Effector memory CD4-positive, alpha-beta T cell (primary cell): ENCODE data around the gene RABEP1.

Source experiments
- DNase-seq, 3 donors: peaks; one replicate each; pipeline ENCODE4 v3.0.0-alpha.2; 2020
- H3K27ac ChIP-seq: 2 replicates; pipeline ENCODE4 v1.7.0; 2013; ENCODE audit warnings: mild to moderate bottlenecking, low read length, moderate library complexity; ENCODE audit not compliant: insufficient read depth, poor library complexity, severe bottlenecking
- H3K27me3 ChIP-seq: replicated peaks from 2 replicates; pipeline ENCODE4 v1.7.0; 2013; ENCODE audit warnings: mild to moderate bottlenecking, low read length; ENCODE audit not compliant: insufficient read depth, control insufficient read depth, poor library complexity, severe bottlenecking
- H3K36me3 ChIP-seq: 2 replicates; pipeline ENCODE4 v1.7.0; 2013; ENCODE audit warnings: mild to moderate bottlenecking, low read length, moderate library complexity; ENCODE audit not compliant: control insufficient read depth, insufficient read depth
- H3K4me1 ChIP-seq: 2 replicates; pipeline ENCODE4 v1.7.0; 2013; ENCODE audit warnings: low read length, mild to moderate bottlenecking; ENCODE audit not compliant: control insufficient read depth, insufficient read depth, poor library complexity, severe bottlenecking
- H3K4me3 ChIP-seq: 2 replicates; pipeline ENCODE4 v1.7.0; 2013; ENCODE audit warnings: low read length, low read depth, mild to moderate bottlenecking; ENCODE audit not compliant: insufficient read depth, poor library complexity, severe bottlenecking
- H3K9me3 ChIP-seq: 2 replicates; pipeline ENCODE4 v1.7.0; 2013; ENCODE audit warnings: mild to moderate bottlenecking, low read length, moderate library complexity; ENCODE audit not compliant: control insufficient read depth

RABEP1 gene

GRCh38 chr17:5247621-5248020, 34.5 kb upstream of the RABEP1 start:
- Histone ChIP-seq H3K9me3 (no peaks in the 10 kb centered on the region), H3K4me3 (no peak overlapping the region), H3K36me3 (no peaks in the 10 kb centered on the region), H3K27me3 (no peaks in the 10 kb centered on the region), H3K4me1 (no peaks in the 10 kb centered on the region), H3K27ac (no peak overlapping the region)
- DNase-seq, result no peak

- no peak overlapping the region for H3K4me3 ChIP-seq
- no peaks in the 10 kb centered on the region for H3K36me3 ChIP-seq
- H3K27me3 ChIP-seq, result no peaks in the 10 kb centered on the region
- H3K4me1 ChIP-seq, result no peaks in the 10 kb centered on the region
- no peak for DNase-seq
- H3K27ac ChIP-seq, result no peak overlapping the region
- no peaks in the 10 kb centered on the region for H3K9me3 ChIP-seq
These were observed 33.1 kb upstream of the RABEP1 start for GRCh38 chr17:5248821-5249479.

- Histone ChIP-seq H3K4me1 (no peaks in the 10 kb centered on the region), H3K27ac (no peak overlapping the region), H3K9me3 (no peaks in the 10 kb centered on the region), H3K4me3 (no peak overlapping the region), H3K36me3 (no peaks in the 10 kb centered on the region), H3K27me3 (no peaks in the 10 kb centered on the region)
- DNase-seq, result peak; percentile 23 to 41 (median 26)
These were observed 32.5 kb upstream of the RABEP1 start for GRCh38 chr17:5249615-5250014.

GRCh38 chr17:5254414-5254813, 27.7 kb upstream of the RABEP1 start:
- no peaks in the 10 kb centered on the region for H3K4me1 ChIP-seq

GRCh38 chr17:5254903-5255521, 27.1 kb upstream of the RABEP1 start:
- no peaks in the 10 kb centered on the region for H3K27me3 ChIP-seq
- H3K36me3 ChIP-seq, result no peaks in the 10 kb centered on the region
- no peak overlapping the region for H3K27ac ChIP-seq
- H3K4me1 ChIP-seq, result no peaks in the 10 kb centered on the region
- no peak for DNase-seq
- H3K9me3 ChIP-seq, result no peaks in the 10 kb centered on the region
- H3K4me3 ChIP-seq, result no peak overlapping the region

More at GRCh38 chr17:5254414-5254813, 27.7 kb upstream of the RABEP1 start:
- Histone ChIP-seq H3K9me3 (no peaks in the 10 kb centered on the region), H3K4me3 (no peak overlapping the region), H3K36me3 (no peaks in the 10 kb centered on the region), H3K27me3 (no peaks in the 10 kb centered on the region), H3K27ac (no peak overlapping the region)
- DNase-seq, result no peak

- Histone ChIP-seq H3K27me3 (no peaks in the 10 kb centered on the region), H3K9me3 (no peaks in the 10 kb centered on the region), H3K4me3 (no peak overlapping the region), H3K4me1 (no peaks in the 10 kb centered on the region), H3K36me3 (no peaks in the 10 kb centered on the region), H3K27ac (no peak overlapping the region)
- no peak for DNase-seq
These were observed 25.0 kb upstream of the RABEP1 start for GRCh38 chr17:5257124-5257523.

GRCh38 chr17:5260542-5260941, 21.5 kb upstream of the RABEP1 start:
- no peaks in the 10 kb centered on the region for H3K36me3 ChIP-seq
- H3K4me1 ChIP-seq, result no peaks in the 10 kb centered on the region
- no peak overlapping the region for H3K27ac ChIP-seq
- H3K9me3 ChIP-seq, result no peaks in the 10 kb centered on the region
- H3K4me3 ChIP-seq, result no peak overlapping the region
- no peak for DNase-seq
- no peaks in the 10 kb centered on the region for H3K27me3 ChIP-seq

- no peaks in the 10 kb centered on the region for H3K36me3 ChIP-seq
- DNase-seq, result no peak
- H3K27me3 ChIP-seq, result no peaks in the 10 kb centered on the region
- H3K4me3 ChIP-seq, result no peak overlapping the region
- H3K4me1 ChIP-seq, result no peaks in the 10 kb centered on the region
- H3K9me3 ChIP-seq, result no peaks in the 10 kb centered on the region
- no peak overlapping the region for H3K27ac ChIP-seq
These were observed 19.6 kb upstream of the RABEP1 start for GRCh38 chr17:5262416-5262991.

GRCh38 chr17:5263441-5263840, 18.6 kb upstream of the RABEP1 start:
- H3K27me3 ChIP-seq, result no peaks in the 10 kb centered on the region
- no peak overlapping the region for H3K27ac ChIP-seq
- DNase-seq, result no peak
- no peaks in the 10 kb centered on the region for H3K9me3 ChIP-seq
- H3K4me1 ChIP-seq, result no peaks in the 10 kb centered on the region
- H3K4me3 ChIP-seq, result no peak overlapping the region
- no peaks in the 10 kb centered on the region for H3K36me3 ChIP-seq

- Histone ChIP-seq H3K4me3 (no peak overlapping the region), H3K27me3 (no peaks in the 10 kb centered on the region), H3K27ac (no peak overlapping the region), H3K36me3 (no peaks in the 10 kb centered on the region), H3K4me1 (no peaks in the 10 kb centered on the region), H3K9me3 (no peaks in the 10 kb centered on the region)
- no peak for DNase-seq
These were observed 17.2 kb upstream of the RABEP1 start for GRCh38 chr17:5264893-5265292.
